Measurements from ENCODE around the gene CDK19. TPM values are rescaled to one million over a fixed set of nuclear protein-coding genes. Genes with fewer than 3 reads are reported as not detected.

CDK19 gene
- polyA plus RNA-seq, 1 donor from 2014 or later: 40.7 TPM

DNA sequence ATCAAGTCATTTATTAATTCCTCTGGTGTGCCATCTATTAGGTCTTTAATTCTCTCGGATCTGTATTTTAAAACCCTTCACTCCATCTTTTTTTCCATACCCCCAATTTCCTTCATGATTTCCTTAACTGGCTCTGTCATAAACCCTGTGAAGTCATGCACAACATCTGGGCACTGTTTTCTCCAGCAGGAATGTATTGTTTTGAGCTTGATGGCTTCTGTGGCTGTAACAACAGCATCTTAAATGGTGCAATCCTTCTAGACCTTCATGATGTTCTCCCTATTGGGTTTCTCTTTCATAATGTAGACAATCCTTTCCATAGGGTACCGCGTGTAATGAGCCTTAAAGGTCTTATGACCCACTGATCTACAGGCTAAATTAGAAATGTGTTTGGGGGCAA, 29.0 kb downstream of the CDK19 start:
- no peaks in the 10 kb centered on the region for H4K20me1 ChIP-seq (ENCODE audit: insufficient read depth)
- H3K36me3 ChIP-seq (ENCODE audit: insufficient read depth, low read length): no peaks in the 10 kb centered on the region
- H3K4me3 ChIP-seq (ENCODE audit: low read length): no peak overlapping the region
- no peaks in the 10 kb centered on the region for H3K9me2 ChIP-seq (ENCODE audit: insufficient read depth, low read length)
- peaks cover 7% of the 10 kb centered on the region for H3K79me2 ChIP-seq (replicated peaks; ENCODE audit: insufficient read depth, low read length)
- no peaks in the 10 kb centered on the region for H3F3A ChIP-seq (ENCODE audit: insufficient read depth, low read length, poor library complexity, severe bottlenecking)
- no peak overlapping the region for H3K4me2 ChIP-seq (ENCODE audit: low read length)
- TF ChIP-seq EP300 (conservative IDR thresholded peaks at IDR 0.05; ENCODE audit: poor library complexity, severe bottlenecking) (no peak), SMC3 (conservative IDR thresholded peaks at IDR 0.05; ENCODE audit: poor library complexity) (no peak), MXI1 (conservative IDR thresholded peaks at IDR 0.05; ENCODE audit: poor library complexity, severe bottlenecking) (no peak), TAF1 (IDR thresholded peaks at IDR 0.05; ENCODE audit: low read depth) (no peak), RAD21 (conservative IDR thresholded peaks at IDR 0.05) (no peak), EZH2 (IDR thresholded peaks at IDR 0.05; ENCODE audit: borderline replicate concordance, insufficient read depth, low read length, poor library complexity, severe bottlenecking) (no peak), POLR2AphosphoS5 (IDR thresholded peaks at IDR 0.05) (no peak)
- TF ChIP-seq, protein P1, sequence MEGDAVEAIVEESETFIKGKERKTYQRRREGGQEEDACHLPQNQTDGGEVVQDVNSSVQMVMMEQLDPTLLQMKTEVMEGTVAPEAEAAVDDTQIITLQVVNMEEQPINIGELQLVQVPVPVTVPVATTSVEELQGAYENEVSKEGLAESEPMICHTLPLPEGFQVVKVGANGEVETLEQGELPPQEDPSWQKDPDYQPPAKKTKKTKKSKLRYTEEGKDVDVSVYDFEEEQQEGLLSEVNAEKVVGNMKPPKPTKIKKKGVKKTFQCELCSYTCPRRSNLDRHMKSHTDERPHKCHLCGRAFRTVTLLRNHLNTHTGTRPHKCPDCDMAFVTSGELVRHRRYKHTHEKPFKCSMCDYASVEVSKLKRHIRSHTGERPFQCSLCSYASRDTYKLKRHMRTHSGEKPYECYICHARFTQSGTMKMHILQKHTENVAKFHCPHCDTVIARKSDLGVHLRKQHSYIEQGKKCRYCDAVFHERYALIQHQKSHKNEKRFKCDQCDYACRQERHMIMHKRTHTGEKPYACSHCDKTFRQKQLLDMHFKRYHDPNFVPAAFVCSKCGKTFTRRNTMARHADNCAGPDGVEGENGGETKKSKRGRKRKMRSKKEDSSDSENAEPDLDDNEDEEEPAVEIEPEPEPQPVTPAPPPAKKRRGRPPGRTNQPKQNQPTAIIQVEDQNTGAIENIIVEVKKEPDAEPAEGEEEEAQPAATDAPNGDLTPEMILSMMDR (IDR thresholded peaks at IDR 0.05; ENCODE audit: poor library complexity, severe bottlenecking): no peak
- TF ChIP-seq, protein P2, sequence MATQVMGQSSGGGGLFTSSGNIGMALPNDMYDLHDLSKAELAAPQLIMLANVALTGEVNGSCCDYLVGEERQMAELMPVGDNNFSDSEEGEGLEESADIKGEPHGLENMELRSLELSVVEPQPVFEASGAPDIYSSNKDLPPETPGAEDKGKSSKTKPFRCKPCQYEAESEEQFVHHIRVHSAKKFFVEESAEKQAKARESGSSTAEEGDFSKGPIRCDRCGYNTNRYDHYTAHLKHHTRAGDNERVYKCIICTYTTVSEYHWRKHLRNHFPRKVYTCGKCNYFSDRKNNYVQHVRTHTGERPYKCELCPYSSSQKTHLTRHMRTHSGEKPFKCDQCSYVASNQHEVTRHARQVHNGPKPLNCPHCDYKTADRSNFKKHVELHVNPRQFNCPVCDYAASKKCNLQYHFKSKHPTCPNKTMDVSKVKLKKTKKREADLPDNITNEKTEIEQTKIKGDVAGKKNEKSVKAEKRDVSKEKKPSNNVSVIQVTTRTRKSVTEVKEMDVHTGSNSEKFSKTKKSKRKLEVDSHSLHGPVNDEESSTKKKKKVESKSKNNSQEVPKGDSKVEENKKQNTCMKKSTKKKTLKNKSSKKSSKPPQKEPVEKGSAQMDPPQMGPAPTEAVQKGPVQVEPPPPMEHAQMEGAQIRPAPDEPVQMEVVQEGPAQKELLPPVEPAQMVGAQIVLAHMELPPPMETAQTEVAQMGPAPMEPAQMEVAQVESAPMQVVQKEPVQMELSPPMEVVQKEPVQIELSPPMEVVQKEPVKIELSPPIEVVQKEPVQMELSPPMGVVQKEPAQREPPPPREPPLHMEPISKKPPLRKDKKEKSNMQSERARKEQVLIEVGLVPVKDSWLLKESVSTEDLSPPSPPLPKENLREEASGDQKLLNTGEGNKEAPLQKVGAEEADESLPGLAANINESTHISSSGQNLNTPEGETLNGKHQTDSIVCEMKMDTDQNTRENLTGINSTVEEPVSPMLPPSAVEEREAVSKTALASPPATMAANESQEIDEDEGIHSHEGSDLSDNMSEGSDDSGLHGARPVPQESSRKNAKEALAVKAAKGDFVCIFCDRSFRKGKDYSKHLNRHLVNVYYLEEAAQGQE (IDR thresholded peaks at IDR 0.05; ENCODE audit: borderline replicate concordance): no peak
- no peak overlapping the region for H2AFZ ChIP-seq (ENCODE audit: low read depth, low read length)
- no peaks in the 10 kb centered on the region for H3K9me3 ChIP-seq (ENCODE audit: low read length)
- H3K27ac ChIP-seq (ENCODE audit: low read length): no peak overlapping the region
- H3K9ac ChIP-seq (ENCODE audit: low read length): no peak overlapping the region
- no peaks in the 10 kb centered on the region for H3K27me3 ChIP-seq (ENCODE audit: insufficient read depth, low read depth, low read length)

- no peak overlapping the region for H2AFZ ChIP-seq (ENCODE audit: low read depth, low read length)
- peaks cover 7% of the 10 kb centered on the region for H3K79me2 ChIP-seq (replicated peaks; ENCODE audit: insufficient read depth, low read length)
- H4K20me1 ChIP-seq (ENCODE audit: insufficient read depth): no peaks in the 10 kb centered on the region
- H3K4me3 ChIP-seq (ENCODE audit: low read length): no peak overlapping the region
- no peaks in the 10 kb centered on the region for H3K36me3 ChIP-seq (ENCODE audit: insufficient read depth, low read length)
- no peak overlapping the region for H3K4me2 ChIP-seq (ENCODE audit: low read length)
- H3F3A ChIP-seq (ENCODE audit: insufficient read depth, low read length, poor library complexity, severe bottlenecking): no peaks in the 10 kb centered on the region
- no peaks in the 10 kb centered on the region for H3K27me3 ChIP-seq (ENCODE audit: insufficient read depth, low read depth, low read length)
- H3K9me2 ChIP-seq (ENCODE audit: insufficient read depth, low read length): no peaks in the 10 kb centered on the region
- H3K9me3 ChIP-seq (ENCODE audit: low read length): no peaks in the 10 kb centered on the region
- H3K27ac ChIP-seq (ENCODE audit: low read length): no peak overlapping the region
- no peak overlapping the region for H3K9ac ChIP-seq (ENCODE audit: low read length)
- no peak for TF ChIP-seq EZH2 (IDR thresholded peaks at IDR 0.05; ENCODE audit: borderline replicate concordance, insufficient read depth, low read length, poor library complexity, severe bottlenecking)
- TF ChIP-seq, protein P1 (IDR thresholded peaks at IDR 0.05; ENCODE audit: poor library complexity, severe bottlenecking): no peak
- TF ChIP-seq EP300 (conservative IDR thresholded peaks at IDR 0.05; ENCODE audit: poor library complexity, severe bottlenecking): no peak
- TF ChIP-seq, protein P2 (IDR thresholded peaks at IDR 0.05; ENCODE audit: borderline replicate concordance): no peak
- no peak for TF ChIP-seq POLR2AphosphoS5 (IDR thresholded peaks at IDR 0.05)
- no peak for TF ChIP-seq RAD21 (conservative IDR thresholded peaks at IDR 0.05)
- no peak for TF ChIP-seq TAF1 (IDR thresholded peaks at IDR 0.05; ENCODE audit: low read depth)
- TF ChIP-seq MXI1 (conservative IDR thresholded peaks at IDR 0.05; ENCODE audit: poor library complexity, severe bottlenecking): no peak
These were observed 30.7 kb downstream of the CDK19 start for GRCh38 chr6:110784610-110784979.

Data from neural cell (in vitro differentiated cells).